ENCODE data around the gene COL4A1.

GRCh38 chr13:110179116-110179856, 127.7 kb downstream of the COL4A1 start:
- TF ChIP-seq EP300 (IDR thresholded peaks at IDR 0.05) (no peak), CTCF (IDR thresholded peaks at IDR 0.05) (no peak), POLR2A (IDR thresholded peaks at IDR 0.05) (no peak), POLR2AphosphoS5 (IDR thresholded peaks at IDR 0.05) (no peak)

Measured in upper lobe of left lung (tissue), 4 donors.